ENCODE measurements around the gene RBKS.
"Not testable (repeated sequence)": the region's sequence is repeated elsewhere in the genome, so short reads cannot be mapped to it uniquely, and the experiment has no call there.

The RBKS gene

GRCh38 chr2:27754138-27754588, 136.0 kb downstream of the RBKS start:
- peak; percentile 95 for TF ChIP-seq CTCF (IDR thresholded peaks at IDR 0.05; ENCODE audit: insufficient read depth, low read length, missing control alignments)
- ChIA-PET POLR2A (interaction anchor here (0.6 kb wide), 1 partner anchor 522 kb away, joined by 3 read pairs; no protein-coding TSS in a partner anchor), CTCF (interaction anchor here (0.7 to 3.0 kb wide), 35 partner anchors 8 to 813 kb away, joined by 3 to 9 read pairs (median 4); partner anchors contain the start of genes BABAM2 and RBKS)
- no peak for DNase-seq (ENCODE audit: low read depth, low spot score)
- H3K4me3 ChIP-seq (ENCODE audit: low read depth, low read length) = no peak overlapping the region

GRCh38 chr2:27752551-27753237, 137.5 kb downstream of the RBKS start:
- no peak overlapping the region for H3K4me3 ChIP-seq (ENCODE audit: low read depth, low read length)
- ChIA-PET CTCF (interaction anchor here (0.6 to 3.0 kb wide), 8 partner anchors 27 to 814 kb away, joined by 3 to 9 read pairs (median 4); partner anchors contain the start of genes BABAM2 and RBKS), POLR2A (interaction anchor here (0.6 kb wide), 1 partner anchor 691 kb away, joined by 3 read pairs; no protein-coding TSS in a partner anchor)
- no peak for DNase-seq (ENCODE audit: low read depth, low spot score)
- TF ChIP-seq CTCF (IDR thresholded peaks at IDR 0.05; ENCODE audit: insufficient read depth, low read length, missing control alignments) = no peak

GRCh38 chr2:27751377-27751776, 138.8 kb downstream of the RBKS start:
- no peak for DNase-seq (ENCODE audit: low read depth, low spot score)
- no peak overlapping the region for H3K4me3 ChIP-seq (ENCODE audit: low read depth, low read length)
- ChIA-PET POLR2A (no interaction called here), CTCF (interaction anchor here (0.6 to 1.1 kb wide), 2 partner anchors 48 to 202 kb away, joined by 4 read pairs; no protein-coding TSS in a partner anchor)
- TF ChIP-seq CTCF (IDR thresholded peaks at IDR 0.05; ENCODE audit: insufficient read depth, low read length, missing control alignments) = no peak

- DNase-seq (ENCODE audit: low read depth, low spot score); H3K4me3 ChIP-seq (ENCODE audit: low read depth, low read length); POLR2A ChIA-PET: not testable (repeated sequence)
- CTCF ChIA-PET = interaction anchor here (0.8 kb wide), 1 partner anchor 326 kb away, joined by 3 read pairs; no protein-coding TSS in a partner anchor
Observed at GRCh38 chr2:27748803-27749554, 141.2 kb downstream of the RBKS start.

- ChIA-PET CTCF (no interaction called here), POLR2A (no interaction called here)
- no peak for DNase-seq (ENCODE audit: low read depth, low spot score)
- no peak for TF ChIP-seq CTCF (IDR thresholded peaks at IDR 0.05; ENCODE audit: insufficient read depth, low read length, missing control alignments)
- no peak overlapping the region for H3K4me3 ChIP-seq (ENCODE audit: low read depth, low read length)
Observed at GRCh38 chr2:27747827-27748352, 142.3 kb downstream of the RBKS start.

- ChIA-PET POLR2A (no interaction called here), CTCF (no interaction called here)
- TF ChIP-seq CTCF (IDR thresholded peaks at IDR 0.05; ENCODE audit: insufficient read depth, low read length, missing control alignments) = no peak
- no peak for DNase-seq (ENCODE audit: low read depth, low spot score)
- no peak overlapping the region for H3K4me3 ChIP-seq (ENCODE audit: low read depth, low read length)
Observed at GRCh38 chr2:27746325-27746724, 143.9 kb downstream of the RBKS start.

- H3K4me3 ChIP-seq (ENCODE audit: low read depth, low read length); DNase-seq (ENCODE audit: low read depth, low spot score); POLR2A ChIA-PET: not testable (repeated sequence)
- CTCF ChIA-PET = interaction anchor here (1.6 to 2.1 kb wide), 2 partner anchors 22 to 62 kb away, joined by 4 to 8 read pairs; no protein-coding TSS in a partner anchor
Observed at GRCh38 chr2:27745494-27745893, 144.7 kb downstream of the RBKS start.

All from AG04449 (cell line).